AG04449 (cell line): ENCODE data around the gene WFDC8.

Experiments
- CTCF ChIA-PET: fragments of 350-600 bp; formaldehyde crosslinking; extraction: SDS; loops from one replicate; lab custom pipeline; 2021; ENCODE audit warnings: antibody characterized with exemption; lab: Yijun Ruan, JAX
- POLR2A ChIA-PET: fragments of 400-600, 350-600 bp; formaldehyde crosslinking; extraction: SDS; loops from one replicate; lab custom pipeline; 2020; ENCODE audit warnings: antibody characterized with exemption, inconsistent platforms; lab: Yijun Ruan, JAX
- DNase-seq: peaks from one replicate; pipeline ENCODE4 v3.0.0-alpha.2; 2010; ENCODE audit warnings: low read depth, low spot score
- H3K4me3 ChIP-seq: 2 replicates; pipeline ENCODE4 v1.5.1; 2011; ENCODE audit warnings: low read depth, mild to moderate bottlenecking, control low read depth, low read length
- TF ChIP-seq, protein P1 (sequence below): IDR thresholded peaks from one replicate; pipeline ENCODE4 v1.5.1; 2011; ENCODE audit warnings: mild to moderate bottlenecking, moderate library complexity, low read length, control low read depth, inconsistent platforms; ENCODE audit not compliant: insufficient read depth; ENCODE audit errors: missing control alignments

WFDC8 gene

GRCh38 chr20:45506398-45506797 is 72.7 kb downstream of the WFDC8 start:
- POLR2A ChIA-PET: no interaction called here
- no peak overlapping the region for H3K4me3 ChIP-seq
- CTCF ChIA-PET: no interaction called here
- no peak for DNase-seq
- TF ChIP-seq, protein P1, sequence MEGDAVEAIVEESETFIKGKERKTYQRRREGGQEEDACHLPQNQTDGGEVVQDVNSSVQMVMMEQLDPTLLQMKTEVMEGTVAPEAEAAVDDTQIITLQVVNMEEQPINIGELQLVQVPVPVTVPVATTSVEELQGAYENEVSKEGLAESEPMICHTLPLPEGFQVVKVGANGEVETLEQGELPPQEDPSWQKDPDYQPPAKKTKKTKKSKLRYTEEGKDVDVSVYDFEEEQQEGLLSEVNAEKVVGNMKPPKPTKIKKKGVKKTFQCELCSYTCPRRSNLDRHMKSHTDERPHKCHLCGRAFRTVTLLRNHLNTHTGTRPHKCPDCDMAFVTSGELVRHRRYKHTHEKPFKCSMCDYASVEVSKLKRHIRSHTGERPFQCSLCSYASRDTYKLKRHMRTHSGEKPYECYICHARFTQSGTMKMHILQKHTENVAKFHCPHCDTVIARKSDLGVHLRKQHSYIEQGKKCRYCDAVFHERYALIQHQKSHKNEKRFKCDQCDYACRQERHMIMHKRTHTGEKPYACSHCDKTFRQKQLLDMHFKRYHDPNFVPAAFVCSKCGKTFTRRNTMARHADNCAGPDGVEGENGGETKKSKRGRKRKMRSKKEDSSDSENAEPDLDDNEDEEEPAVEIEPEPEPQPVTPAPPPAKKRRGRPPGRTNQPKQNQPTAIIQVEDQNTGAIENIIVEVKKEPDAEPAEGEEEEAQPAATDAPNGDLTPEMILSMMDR: no peak

DNA sequence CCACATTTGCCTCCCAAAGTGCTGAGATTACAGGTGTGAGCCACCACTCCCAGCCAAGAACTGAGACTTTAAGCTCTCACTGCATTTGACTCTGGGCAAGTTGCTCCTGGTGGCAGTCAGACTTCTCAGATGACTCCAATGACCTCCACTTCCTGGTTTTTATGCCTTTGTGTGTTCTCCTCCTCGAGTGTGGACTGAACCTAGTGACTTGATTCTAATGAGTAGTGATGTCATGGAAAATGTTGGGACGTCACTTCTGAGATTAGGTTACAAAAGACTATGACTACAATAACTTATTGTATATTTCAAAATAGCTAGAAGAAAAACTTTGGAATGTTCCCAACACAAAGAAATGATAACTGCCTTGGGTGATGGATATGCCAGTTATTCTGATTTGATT is 75.7 kb downstream of the WFDC8 start:
- ChIA-PET POLR2A (no interaction called here), CTCF (interaction anchor here (0.9 kb wide), 1 partner anchor 183 kb away, joined by 3 read pairs; no protein-coding TSS in a partner anchor)
- H3K4me3 ChIP-seq: no peak overlapping the region
- no peak for DNase-seq
- TF ChIP-seq, protein P1: no peak

DNA sequence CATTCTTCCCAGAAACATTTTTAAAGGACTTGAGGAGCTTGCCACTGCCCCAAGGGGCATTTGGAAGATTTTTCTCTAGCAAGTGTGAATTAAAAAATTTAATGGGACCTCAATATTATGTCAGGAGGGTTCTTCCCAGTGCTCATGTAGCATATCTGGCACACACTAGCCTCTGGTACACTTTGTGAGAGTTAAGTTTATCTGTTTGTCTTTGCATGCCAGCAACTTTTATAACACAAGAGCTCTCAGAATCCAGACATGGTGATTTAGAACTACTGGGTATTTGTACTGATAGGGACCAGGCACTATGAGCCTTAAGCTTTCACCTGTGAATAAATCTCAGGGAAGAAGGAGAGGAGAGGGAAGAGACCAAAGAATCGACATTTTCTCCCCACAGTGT is 76.5 kb downstream of the WFDC8 start:
- TF ChIP-seq, protein P1: no peak
- CTCF ChIA-PET: interaction anchor here (0.9 to 1.4 kb wide), 2 partner anchors 182 to 184 kb away, joined by 3 to 5 read pairs; no protein-coding TSS in a partner anchor
- H3K4me3 ChIP-seq: no peak overlapping the region
- POLR2A ChIA-PET: no interaction called here
- DNase-seq: no peak
